A549 (cell line): ENCODE results near the gene CFAP69. TPM values are rescaled to one million over a fixed set of nuclear protein-coding genes. Genes with fewer than 3 reads are reported as not detected.

ENCODE experiments used
- ATAC-seq, 2 experiments: fragments of 200-7000 bp in 1 of 2; fragments of >200 bp in 1 of 2; cut with Nextera tagmentation in 1 of 2; cut with Tn5 transposase in 1 of 2; 3 replicates each; pipeline versions ENCODE4 v1.8.0 to v1.9.1; 2018 to 2020; ENCODE audit warnings: mild to moderate bottlenecking in 1 of 2, moderate library complexity in 1 of 2
- CTCF ChIA-PET: fragments of 300-600 bp; sonication (Branson Sonifier 250); formaldehyde crosslinking; extraction: SDS; loops from one replicate; lab custom pipeline; 2021; ENCODE audit warnings: antibody characterized with exemption, inconsistent platforms; lab: Yijun Ruan, JAX
- POLR2A ChIA-PET: fragments of 350-600 bp; formaldehyde crosslinking; extraction: SDS; loops from one replicate; lab custom pipeline; 2021; ENCODE audit warnings: antibody characterized with exemption, inconsistent platforms; lab: Yijun Ruan, JAX
- DNase-seq, 2 experiments: peaks; one replicate each; pipeline versions ENCODE4 v3.0.0 to v3.0.0-alpha.2; 2011 to 2016; ENCODE audit warnings: low read depth in 1 of 2, low spot score in 1 of 2
- FAIRE-seq: peaks from 2 replicates; lab custom pipeline; 2011; peaks lifted over from hg19 to GRCh38; lab: Jason Lieb, UNC
- H3K27ac ChIP-seq, 2 experiments: fragments of >200 bp; sonication (Bioruptor Twin); formaldehyde crosslinking; 3 replicates each; pipeline ENCODE4 v1.5.1; 2016 to 2017
- H3K4me1 ChIP-seq: fragments of >200 bp; sonication (Bioruptor Twin); formaldehyde crosslinking; 3 replicates; pipeline ENCODE4 v1.6.1; 2016
- H3K4me2 ChIP-seq: fragments of >200 bp; sonication (Bioruptor Twin); formaldehyde crosslinking; 3 replicates; pipeline ENCODE4 v1.6.1; 2016
- H3K4me3 ChIP-seq: fragments of >200 bp; sonication (Bioruptor Twin); formaldehyde crosslinking; 3 replicates; pipeline ENCODE4 v1.5.1; 2016
- H3K9me3 ChIP-seq: fragments of >200 bp; sonication (Bioruptor Twin); formaldehyde crosslinking; 3 replicates; pipeline ENCODE4 v1.6.1; 2016
- CBX8 ChIP-seq: fragments of 200-600 bp; sonication (generic); IDR thresholded peaks from 2 replicates; pipeline ENCODE4 v1.6.1; 2016
- CHD2 ChIP-seq: fragments of 150-350 bp; IDR thresholded peaks from 2 replicates; pipeline ENCODE4 v1.6.1; 2014; ENCODE audit warnings: low read length; ENCODE audit not compliant: partially characterized antibody
- CHD4 ChIP-seq: fragments of 200-600 bp; sonication (generic); IDR thresholded peaks from 2 replicates; pipeline ENCODE4 v1.6.1; 2016; ENCODE audit warnings: antibody characterized with exemption, mild to moderate bottlenecking, borderline replicate concordance
- E2F6 ChIP-seq: IDR thresholded peaks from 2 replicates; pipeline ENCODE4 v1.6.1; 2012; ENCODE audit warnings: low read depth, borderline replicate concordance
- EHF ChIP-seq: fragments of 250-450 bp; sonication (Bioruptor Pico); IDR thresholded peaks from 2 replicates; pipeline ENCODE4 v1.5.0; 2020; ENCODE audit warnings: mild to moderate bottlenecking
- EHMT2 ChIP-seq: fragments of 200-600 bp; sonication (generic); IDR thresholded peaks from 2 replicates; pipeline ENCODE4 v1.6.1; 2016; ENCODE audit warnings: antibody characterized with exemption, low read depth, mild to moderate bottlenecking, moderate library complexity
- EP300 ChIP-seq, 2 experiments: fragments of >200 bp; sonication (Bioruptor Twin); formaldehyde crosslinking; IDR thresholded peaks; 2 replicates in 1 of 2; 3 replicates in 1 of 2; pipeline ENCODE4 v1.6.1; 2016 to 2017
- FOSL2 ChIP-seq, 2 experiments: fragments of 450-650 bp in 1 of 2; fragments of >200 bp in 1 of 2; sonication (Bioruptor Twin) in 1 of 2; formaldehyde crosslinking; IDR thresholded peaks; 2 replicates each; pipeline versions ENCODE4 v1.5.0 to v1.6.1; 2016 to 2020; ENCODE audit warnings: mild to moderate bottlenecking in 1 of 2, moderate library complexity in 1 of 2
- FOXS1 ChIP-seq: fragments of 250-450 bp; sonication (Bioruptor Pico); IDR thresholded peaks from 2 replicates; pipeline ENCODE4 v1.5.0; 2020; ENCODE audit warnings: mild to moderate bottlenecking, moderate library complexity
- HES2 ChIP-seq: fragments of >200 bp; sonication (Bioruptor Twin); formaldehyde crosslinking; IDR thresholded peaks from 2 replicates; pipeline ENCODE4 v1.6.1; 2016
- HEYL ChIP-seq: fragments of 250-450 bp; sonication (Bioruptor Pico); IDR thresholded peaks from 2 replicates; pipeline ENCODE4 v1.8.0; 2021; ENCODE audit warnings: mild to moderate bottlenecking, moderate library complexity
- HMGXB4 ChIP-seq: fragments of 250-450 bp; sonication (Bioruptor Pico); IDR thresholded peaks from 2 replicates; pipeline ENCODE4 v1.5.0; 2021; ENCODE audit warnings: mild to moderate bottlenecking, moderate library complexity, borderline replicate concordance
- HOXA7 ChIP-seq: fragments of 250-450 bp; sonication (Bioruptor Pico); IDR thresholded peaks from 2 replicates; pipeline ENCODE4 v1.5.0; 2020; ENCODE audit warnings: mild to moderate bottlenecking, moderate library complexity
- HOXB13 ChIP-seq: fragments of 250-450 bp; sonication (Bioruptor Pico); IDR thresholded peaks from 2 replicates; pipeline ENCODE4 v1.5.0; 2020; ENCODE audit warnings: low read depth, mild to moderate bottlenecking, moderate library complexity
- HOXB5 ChIP-seq: fragments of 250-450 bp; sonication (Bioruptor Pico); IDR thresholded peaks from 2 replicates; pipeline ENCODE4 v1.5.0; 2020; ENCODE audit warnings: mild to moderate bottlenecking, moderate library complexity
- JUNB ChIP-seq: fragments of >200 bp; sonication (Bioruptor Twin); formaldehyde crosslinking; IDR thresholded peaks from 2 replicates; pipeline ENCODE4 v1.6.1; 2016
- KDM1A ChIP-seq: fragments of 200-600 bp; sonication (generic); IDR thresholded peaks from 2 replicates; pipeline ENCODE4 v1.6.1; 2016; ENCODE audit warnings: low read depth, mild to moderate bottlenecking
- KDM5A ChIP-seq: fragments of 200-600 bp; sonication (generic); IDR thresholded peaks from 2 replicates; pipeline ENCODE4 v1.6.1; 2016; ENCODE audit warnings: antibody characterized with exemption, mild to moderate bottlenecking
- MAX ChIP-seq: IDR thresholded peaks from 2 replicates; pipeline ENCODE4 v1.6.1; 2012
- MAZ ChIP-seq: fragments of 150-350 bp; IDR thresholded peaks from 2 replicates; pipeline ENCODE4 v1.6.1; 2014; ENCODE audit warnings: antibody characterized with exemption, low read depth, low read length, borderline replicate concordance
- MYC ChIP-seq: IDR thresholded peaks from 2 replicates; pipeline ENCODE4 v1.6.1; 2012; ENCODE audit warnings: mild to moderate bottlenecking, inconsistent platforms, low read length, improper control_type of control experiment, borderline replicate concordance
- NFE2L2 ChIP-seq: fragments of 150-350 bp; conservative IDR thresholded peaks from 2 replicates; pipeline ENCODE4 v1.6.1; 2014; ENCODE audit warnings: low read length
- NR3C1 ChIP-seq: fragments of >200 bp; sonication (Bioruptor Twin); formaldehyde crosslinking; IDR thresholded peaks from 3 replicates; pipeline ENCODE4 v1.6.1; 2017
- SMC3 ChIP-seq: fragments of >200 bp; sonication (Bioruptor Twin); formaldehyde crosslinking; IDR thresholded peaks from 3 replicates; pipeline ENCODE4 v1.6.1; 2018; ENCODE audit warnings: inconsistent platforms
- SREBF2 ChIP-seq: fragments of 450-650 bp; IDR thresholded peaks from 2 replicates; pipeline ENCODE4 v1.6.1; 2014; ENCODE audit warnings: mild to moderate bottlenecking, moderate library complexity
- USF2 ChIP-seq: fragments of 450-650 bp; IDR thresholded peaks from 2 replicates; pipeline ENCODE4 v1.6.1; 2014; ENCODE audit warnings: antibody characterized with exemption
- ZC3H11A ChIP-seq: fragments of 450-650 bp; IDR thresholded peaks from 2 replicates; pipeline ENCODE4 v1.6.1; 2014; ENCODE audit warnings: antibody characterized with exemption, mild to moderate bottlenecking
- ZNF302 ChIP-seq: fragments of 250-450 bp; sonication (Bioruptor Pico); IDR thresholded peaks from 2 replicates; pipeline ENCODE4 v1.9.0; 2021; ENCODE audit warnings: inconsistent platforms, mild to moderate bottlenecking, moderate library complexity
- WGBS: methylation state at CpG from one replicate; pipeline ENCODE4 v1.1.6; 2017; ENCODE audit errors: missing lambda C conversion rate; 5-methylcytosine and 5-hydroxymethylcytosine counted together
- polyA plus RNA-seq, 4 experiments: library from polyadenylated mRNA; depleted of rRNA in 3 of 4; stranded (reverse); fragments of >200 nt; fragmentation: RNase III in 1 of 4; extraction: RNeasy Plus Mini Kit Qiagen cat#74134 plus additional on column Dnase treatment in 1 of 4; gene quantifications; 2 replicates in 3 of 4; 3 replicates in 1 of 4; pipeline ENCODE4 v1.2.3, GENCODE V29; 2011 to 2017

Gene CFAP69
- polyA plus RNA-seq, 2 of the 4 experiments (the other 2 are of a cell fraction) = 1.9 to 6.1 TPM

- ChIA-PET POLR2A (no interaction called here), CTCF (no interaction called here)
- FAIRE-seq (no peak), DNase-seq (no peak), ATAC-seq (no peak)
- Histone ChIP-seq H3K4me3 (no peak overlapping the region), H3K4me1 (peaks cover 15% of the 10 kb centered on the region), H3K4me2 (no peak overlapping the region), H3K9me3 (no peaks in the 10 kb centered on the region), H3K27ac (no peak overlapping the region)
- 69% methylated on average over 1 of the region's 1 CpG for WGBS
- TF ChIP-seq HOXA7 = no peak
- no peak for TF ChIP-seq FOSL2 (IDR thresholded peaks at IDR 0.05)
- no peak for TF ChIP-seq FOSL2 (CRISPR knock-in tag; IDR thresholded peaks at IDR 0.05)
- TF ChIP-seq USF2 = no peak
- no peak for TF ChIP-seq EHMT2
- TF ChIP-seq KDM5A = no peak
- TF ChIP-seq EHF (CRISPR knock-in tag) = no peak
- TF ChIP-seq CBX8 = no peak
- no peak for TF ChIP-seq ZC3H11A
- TF ChIP-seq SMC3 = no peak
- TF ChIP-seq FOXS1 = no peak
- TF ChIP-seq NFE2L2 = no peak
- no peak for TF ChIP-seq KDM1A
- no peak for TF ChIP-seq ZNF302 (CRISPR knock-in tag)
- TF ChIP-seq CHD4 = no peak
- TF ChIP-seq NR3C1 = no peak
- TF ChIP-seq HOXB5 = no peak
- TF ChIP-seq JUNB = no peak
- TF ChIP-seq MAX = no peak
These were observed 19.4 kb upstream of the CFAP69 start for GRCh38 chr7:90225601-90226000.

GRCh38 chr7:90227259-90227658 lies 17.7 kb upstream of the CFAP69 start:
- POLR2A ChIA-PET = no interaction called here
- FAIRE-seq (no peak), DNase-seq (no peak), ATAC-seq (no peak)
- Histone ChIP-seq H3K4me1 (peaks cover 20% of the 10 kb centered on the region), H3K9me3 (no peaks in the 10 kb centered on the region), H3K4me2 (no peak overlapping the region), H3K4me3 (no peak overlapping the region), H3K27ac (no peak overlapping the region)
- 61% methylated on average over 5 of the region's 5 CpGs for WGBS
- CTCF ChIA-PET = interaction anchor here (1.2 to 2.4 kb wide), 2 partner anchors 16 to 73 kb away, joined by 4 to 8 read pairs; partner anchors contain the start of genes STEAP1 and STEAP2
- TF ChIP-seq HOXB13 (no peak), KDM1A (no peak), SREBF2 (no peak), EHMT2 (no peak), HEYL (CRISPR knock-in tag) (no peak), NFE2L2 (no peak), HOXB5 (no peak), CHD4 (no peak), HES2 (no peak), HMGXB4 (no peak), MYC (no peak), CHD2 (no peak), HOXA7 (no peak), USF2 (no peak), MAZ (no peak), EP300 (IDR thresholded peaks at IDR 0.05) (no peak), E2F6 (no peak)
